Islet precursor cell (in vitro differentiated cells): Measurements from ENCODE around the gene CCDC136.

Source experiments
- DNase-seq: peaks from one replicate; pipeline ENCODE4 v3.0.0-alpha.2; 2018

The CCDC136 gene

DNA sequence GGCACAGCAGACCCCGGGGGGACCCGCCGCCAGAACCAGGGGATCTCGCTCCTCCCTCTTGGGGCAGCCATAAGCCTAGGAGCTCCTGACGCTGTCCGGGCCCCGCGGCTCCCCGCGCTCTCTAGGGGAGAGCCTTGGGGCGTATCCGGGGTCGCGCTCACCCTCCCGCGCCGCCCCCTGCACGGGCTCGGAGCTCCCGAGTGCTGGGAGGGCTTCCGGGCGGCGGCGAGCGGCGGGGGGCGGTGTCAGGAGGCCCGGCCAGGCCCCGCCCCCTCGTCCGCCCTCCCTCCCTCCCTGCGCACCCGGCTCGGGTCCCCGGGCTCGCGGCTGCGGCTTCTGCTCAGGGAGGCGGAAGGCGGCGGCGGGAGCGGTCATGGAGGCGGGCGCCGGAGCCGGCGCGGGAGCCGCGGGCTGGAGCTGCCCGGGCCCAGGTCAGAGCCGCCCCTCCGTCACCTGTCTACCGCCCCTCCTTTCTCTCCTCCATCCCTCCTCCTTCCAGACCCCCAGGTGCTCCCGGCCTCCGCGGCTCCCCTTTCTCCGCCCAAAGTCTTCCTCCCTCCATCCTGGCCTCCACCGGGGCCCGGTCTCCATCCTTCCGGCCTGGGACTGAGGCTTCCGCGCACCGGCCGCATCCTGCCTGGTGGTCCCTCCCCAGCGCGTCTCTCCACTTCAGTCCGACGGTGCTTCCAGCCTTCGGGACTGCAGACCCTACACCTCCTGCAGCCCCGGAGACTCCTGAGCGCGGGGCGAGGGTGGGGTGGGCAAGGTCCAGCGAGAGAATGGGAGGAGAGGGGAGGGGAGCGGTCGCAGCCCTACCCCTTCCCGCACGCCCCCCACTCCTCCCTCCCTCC lies at the start of gene CCDC136:
Gene CCDC136 (plus strand): TSS at position 848 of the 851 bp plus-strand sequence. CDS start 444 bp downstream, outside the sequence.
- DNase-seq = peak; percentile 87

DNA sequence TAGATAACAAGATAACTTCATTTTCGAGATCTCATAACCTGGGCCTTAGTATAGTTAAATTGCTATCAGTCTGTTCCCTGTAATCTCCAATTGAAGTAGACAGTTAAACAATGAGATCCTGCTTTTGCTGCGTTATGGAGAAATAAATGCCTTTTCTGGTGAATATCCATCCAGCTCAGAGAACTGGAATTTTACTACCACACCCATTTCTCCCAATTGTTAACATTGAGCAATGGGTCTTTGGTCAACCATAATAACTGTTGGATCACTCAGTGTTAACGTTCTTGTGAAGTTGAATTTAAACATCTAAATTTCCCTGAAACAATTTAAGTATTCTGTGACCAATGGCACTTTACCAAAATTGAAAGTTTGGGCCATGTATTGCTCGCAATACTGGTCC lies 49.6 kb upstream of the CCDC136 start:
- DNase-seq = no peak

DNA sequence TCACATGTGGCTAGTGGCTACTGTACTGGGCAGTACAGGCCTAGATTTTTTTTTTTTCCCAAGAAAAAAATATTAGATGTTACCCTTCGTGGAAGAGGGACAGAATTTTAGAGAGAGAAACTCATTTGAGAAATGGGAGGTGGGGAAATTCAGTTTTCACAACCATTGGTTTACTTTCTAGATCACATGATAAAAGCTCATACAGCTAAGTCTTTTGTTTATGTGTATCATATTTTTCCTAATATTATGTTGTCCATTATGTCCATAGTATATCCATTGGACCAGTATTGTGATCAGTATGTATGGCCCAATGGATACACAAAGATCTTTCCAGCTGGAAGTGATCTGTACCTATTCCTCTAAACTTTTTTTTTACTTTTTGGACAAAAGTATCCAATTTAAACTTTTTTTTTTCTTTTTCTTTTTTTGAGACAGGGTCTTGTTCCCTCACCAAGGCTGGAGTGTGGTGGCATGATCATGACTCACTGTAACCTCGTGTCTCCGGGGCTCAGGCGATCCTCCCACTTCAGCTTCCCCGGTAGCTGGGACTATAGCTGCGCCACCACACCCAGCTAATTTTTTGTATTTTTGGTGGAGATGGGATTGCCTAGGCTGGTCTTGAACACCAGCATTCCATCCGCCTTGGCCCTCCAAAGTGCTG lies 48.5 kb upstream of the CCDC136 start:
- DNase-seq = no peak

DNA sequence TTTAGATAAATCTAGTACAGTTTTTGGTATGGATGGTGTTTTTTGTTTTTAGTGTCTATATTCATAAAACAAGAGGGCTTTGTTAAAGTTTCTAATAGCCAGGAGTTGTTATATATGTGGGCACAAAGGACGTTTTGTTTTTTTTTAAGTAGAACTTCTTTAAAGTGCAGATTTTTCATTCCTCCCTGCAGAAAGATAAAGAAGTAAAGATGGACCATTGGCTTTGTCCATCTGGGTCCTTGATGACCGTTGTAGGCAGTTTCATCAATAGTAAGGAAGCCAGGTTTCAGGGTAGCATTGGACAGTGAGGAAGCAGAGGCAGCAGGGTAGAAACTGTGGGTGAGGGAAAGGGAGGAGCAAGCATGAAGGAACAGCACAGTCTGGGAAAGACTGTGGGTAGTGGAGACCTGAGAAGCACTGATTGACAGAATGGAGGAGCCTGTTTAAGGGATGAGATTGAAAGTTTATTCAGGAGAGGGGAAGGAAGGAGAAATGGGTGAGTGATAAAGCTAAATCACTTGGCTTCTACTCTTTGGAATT lies 47.3 kb upstream of the CCDC136 start:
- DNase-seq = no peak

DNA sequence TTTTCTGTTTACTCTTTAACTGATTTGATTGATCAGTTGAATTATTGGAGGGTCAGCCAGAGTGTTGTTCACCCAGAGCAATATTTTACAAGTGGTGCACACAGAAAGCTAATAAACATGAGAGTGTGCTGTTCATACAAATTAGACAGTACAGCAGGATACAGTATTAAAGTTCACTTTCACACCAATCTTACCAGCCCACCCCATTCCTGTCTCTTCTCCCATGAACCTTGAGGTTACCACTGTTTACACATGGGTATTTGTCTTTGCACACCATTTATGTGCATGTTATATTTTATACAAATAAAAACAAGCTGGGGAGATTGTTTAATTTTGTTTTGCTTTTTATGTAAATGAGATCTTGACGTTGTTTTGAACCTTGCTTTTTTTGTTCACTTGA lies 46.1 kb upstream of the CCDC136 start:
- DNase-seq = no peak

DNA sequence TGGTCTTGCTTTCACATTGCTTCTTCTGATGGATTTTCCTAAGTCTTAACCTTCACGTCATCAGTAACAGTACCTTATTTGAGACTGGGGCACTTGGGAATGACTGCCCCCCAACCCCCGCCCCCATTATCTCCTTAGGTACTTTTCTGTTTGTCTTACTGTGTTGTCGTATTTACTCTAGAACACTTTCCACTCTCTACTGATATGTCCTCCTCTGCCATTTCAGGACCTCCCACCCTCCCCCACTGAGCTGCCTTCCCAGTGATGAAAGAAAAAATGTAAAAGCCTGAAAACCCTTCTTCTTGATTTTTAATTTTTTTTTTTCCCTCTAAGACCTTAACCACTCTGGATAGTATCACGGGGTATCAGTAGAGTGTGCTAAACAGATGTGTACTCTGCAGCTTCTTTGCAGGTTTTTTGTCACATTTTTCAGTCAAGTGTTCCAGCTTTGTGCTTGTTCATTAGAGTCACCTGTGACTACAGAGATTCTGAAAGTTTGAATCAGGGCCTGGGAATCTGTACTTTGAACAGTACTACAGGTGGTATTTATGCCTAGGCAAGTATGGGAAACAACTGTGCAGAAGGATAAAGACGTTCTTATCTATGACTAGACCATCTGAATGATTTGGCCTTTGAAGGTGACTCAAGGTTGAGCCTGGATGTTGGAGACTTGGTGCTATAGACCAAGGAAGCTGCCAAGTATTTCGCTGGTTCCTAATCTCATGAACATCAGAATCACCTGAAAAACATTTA lies 44.3 kb upstream of the CCDC136 start:
- DNase-seq = no peak

DNA sequence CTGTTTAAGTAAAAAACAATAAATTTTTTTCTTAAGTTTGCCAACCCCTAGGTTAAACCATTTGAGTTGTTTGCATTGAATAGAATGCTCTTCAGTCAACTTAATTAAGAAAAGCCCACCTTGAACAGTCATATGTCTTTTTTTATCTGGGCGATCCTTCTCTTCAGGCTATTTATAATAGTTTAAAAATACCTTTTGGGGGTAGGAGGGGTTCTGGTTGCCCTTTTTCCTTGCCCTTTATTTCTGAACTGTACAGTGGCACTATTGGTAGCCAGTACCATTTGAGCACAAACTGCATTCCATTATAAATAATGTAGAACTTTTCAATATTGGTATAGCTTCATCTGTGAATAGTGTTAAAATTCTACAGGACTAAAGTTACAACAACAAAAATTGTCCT lies 39.5 kb upstream of the CCDC136 start:
- DNase-seq = no peak

DNA sequence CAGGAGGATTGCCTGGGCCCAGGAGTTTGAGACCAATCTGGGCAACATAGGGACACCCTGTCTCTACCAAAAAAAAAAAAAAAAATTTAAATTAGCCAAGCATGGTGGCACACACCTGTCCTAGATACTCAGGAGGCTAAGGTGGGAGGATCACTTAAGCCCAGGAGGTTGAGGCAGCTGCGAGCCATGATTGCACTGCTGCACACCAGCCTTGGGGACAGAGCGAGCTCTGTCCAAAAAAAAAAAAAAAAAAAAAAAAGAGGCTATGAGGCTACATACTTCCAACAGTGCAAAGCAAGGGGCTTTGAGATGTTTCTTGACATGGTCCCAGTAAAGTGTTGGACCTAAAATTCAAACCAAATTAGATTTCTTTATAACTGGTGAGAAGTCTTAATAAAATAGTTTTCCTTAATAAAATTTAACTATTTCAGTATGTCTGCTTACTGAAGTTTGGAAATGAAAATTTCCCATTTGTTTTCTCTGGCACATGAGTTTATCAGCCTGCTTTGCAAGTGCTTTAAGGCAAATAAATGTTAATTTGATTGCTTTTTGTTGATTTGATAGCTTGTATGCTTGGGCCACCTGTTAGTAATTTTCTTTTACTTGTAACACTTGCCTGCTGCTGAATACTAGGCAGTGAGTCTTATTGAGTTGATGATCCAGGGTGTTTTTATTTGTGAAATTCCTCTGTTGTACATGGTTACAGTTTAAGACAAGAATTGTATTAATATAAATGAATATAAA lies 36.5 kb upstream of the CCDC136 start:
- DNase-seq = no peak

DNA sequence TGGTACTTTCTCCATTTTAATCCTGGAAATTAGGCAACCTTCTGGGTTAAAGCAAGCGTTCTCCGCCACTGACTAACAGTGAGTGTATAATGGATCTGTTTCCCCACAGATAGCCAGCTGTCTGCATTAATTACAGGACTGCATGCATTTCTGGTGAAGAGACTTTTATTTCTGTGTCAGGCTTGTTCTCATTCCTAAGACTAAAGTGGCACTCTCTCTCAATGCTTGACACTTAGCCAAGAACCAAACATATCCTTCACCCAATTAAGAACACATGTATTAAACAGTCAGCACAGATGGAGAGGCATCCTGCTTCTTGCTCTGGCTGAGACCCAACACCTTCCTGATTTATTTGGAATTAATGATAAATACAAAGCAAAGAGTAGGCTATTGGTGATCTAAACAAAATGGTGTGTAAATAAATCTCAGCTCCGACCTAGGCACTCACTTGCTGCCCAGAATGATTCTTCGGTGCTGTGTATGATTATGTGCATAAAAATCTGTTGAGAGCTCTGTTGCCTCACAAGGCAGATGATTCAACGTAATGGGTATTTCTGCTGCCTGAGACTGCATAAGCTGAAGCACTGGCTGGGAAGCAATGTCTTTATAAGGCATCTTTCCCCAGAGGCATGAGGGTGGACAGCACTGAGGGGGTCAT lies 35.8 kb upstream of the CCDC136 start:
- no peak for DNase-seq

DNA sequence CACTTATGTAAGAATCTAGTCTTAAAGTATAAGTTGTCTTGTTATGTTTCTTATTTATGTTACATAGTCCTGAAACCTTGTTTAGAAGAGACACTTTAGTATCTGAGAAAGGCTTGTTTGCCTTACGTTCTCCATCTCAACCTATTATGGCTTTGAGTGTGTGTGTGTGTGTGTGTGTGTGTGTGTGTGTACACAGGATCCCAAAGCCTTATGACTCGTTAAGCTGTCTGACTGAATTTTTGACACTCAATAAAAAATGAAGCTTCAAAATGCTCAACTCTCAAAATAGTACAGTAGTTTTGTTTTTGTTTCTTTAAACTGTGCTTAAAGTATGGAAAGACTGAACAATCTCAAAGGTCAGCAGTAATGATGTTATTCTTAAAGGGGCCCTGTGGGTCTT lies 34.6 kb upstream of the CCDC136 start:
- DNase-seq = no peak

DNA sequence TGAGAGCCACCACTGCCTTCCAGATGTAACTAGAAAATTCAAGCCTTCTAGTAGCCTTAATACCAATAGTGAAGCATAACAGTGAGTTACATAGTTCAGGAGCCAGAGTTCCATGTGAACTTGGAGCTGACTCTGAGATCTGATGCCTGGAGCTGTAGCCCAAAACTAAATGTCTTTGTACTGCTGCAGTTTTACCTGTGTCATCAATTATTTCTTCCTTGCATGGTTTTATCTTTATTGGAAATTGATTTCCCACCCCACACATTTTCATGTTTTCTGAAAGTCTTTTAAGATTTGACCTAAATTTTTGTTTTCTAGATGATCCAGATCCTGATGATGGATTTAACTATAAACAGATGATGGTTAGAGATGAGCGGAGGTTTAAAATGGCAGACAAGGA lies 33.2 kb upstream of the CCDC136 start:
- DNase-seq = no peak

DNA sequence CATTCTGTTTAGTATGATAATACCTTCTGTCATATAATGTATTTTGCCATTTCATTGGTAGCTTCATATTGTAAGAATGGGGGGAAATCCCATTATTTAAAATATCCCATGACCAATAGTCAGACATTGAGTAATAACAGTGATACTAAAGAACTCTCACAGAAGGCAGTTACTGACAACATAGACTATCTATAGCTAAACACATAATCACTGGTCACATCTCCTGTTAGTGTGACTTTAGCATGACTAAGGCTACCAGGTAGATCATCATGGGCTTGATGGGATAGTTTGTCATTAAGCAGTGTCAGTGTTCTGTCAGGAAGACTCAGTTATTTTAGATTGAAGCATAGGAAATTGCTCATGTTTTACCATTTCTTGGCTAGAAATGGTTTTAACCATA lies 32.5 kb upstream of the CCDC136 start:
- DNase-seq = no peak

DNA sequence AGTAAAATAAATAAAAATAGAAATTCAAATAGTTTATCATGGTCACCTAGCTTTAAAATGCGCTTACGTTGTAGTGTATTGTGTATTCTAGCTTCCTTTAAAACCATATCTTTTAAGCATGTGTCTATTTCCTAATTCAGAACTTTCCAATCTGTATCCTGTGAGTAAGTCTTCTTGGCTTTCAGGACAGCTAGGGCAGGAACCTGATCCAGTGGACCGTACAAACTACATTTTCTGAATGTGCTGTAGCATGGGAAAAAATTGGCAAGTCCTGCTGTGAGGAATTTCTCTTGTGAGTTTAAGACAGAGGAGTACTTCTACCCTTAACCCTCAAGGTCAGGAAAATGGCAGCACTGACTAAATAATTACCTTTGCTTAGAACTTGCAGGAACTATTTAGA lies 28.2 kb upstream of the CCDC136 start:
- DNase-seq = no peak

DNA sequence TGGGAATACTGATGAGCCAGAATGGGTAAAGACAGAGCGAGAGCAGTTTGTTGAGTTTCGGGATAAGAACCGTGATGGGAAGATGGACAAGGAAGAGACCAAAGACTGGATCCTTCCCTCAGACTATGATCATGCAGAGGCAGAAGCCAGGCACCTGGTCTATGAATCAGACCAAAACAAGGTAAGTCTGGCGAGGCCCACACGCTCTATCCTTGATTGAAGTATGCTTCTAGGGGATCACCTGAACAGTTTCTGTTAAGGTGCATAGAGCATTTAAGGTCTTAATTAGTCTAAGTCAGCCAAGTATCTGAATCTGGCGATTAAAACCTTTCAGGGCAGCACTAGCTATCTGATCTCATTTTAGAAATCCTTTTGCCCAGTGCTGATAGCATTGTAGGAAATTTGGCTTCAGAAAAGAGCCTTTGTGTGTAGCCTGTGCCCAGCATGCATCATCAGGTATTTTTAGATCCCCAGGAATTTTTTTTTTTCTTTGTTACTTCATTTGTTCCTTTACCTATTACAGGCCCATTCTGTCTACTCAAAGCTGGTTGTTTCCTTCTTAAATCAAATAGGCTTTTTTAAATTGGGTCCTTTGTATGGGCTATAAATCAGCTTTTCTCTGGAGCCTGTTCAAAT lies 24.2 kb upstream of the CCDC136 start:
- DNase-seq = no peak

DNA sequence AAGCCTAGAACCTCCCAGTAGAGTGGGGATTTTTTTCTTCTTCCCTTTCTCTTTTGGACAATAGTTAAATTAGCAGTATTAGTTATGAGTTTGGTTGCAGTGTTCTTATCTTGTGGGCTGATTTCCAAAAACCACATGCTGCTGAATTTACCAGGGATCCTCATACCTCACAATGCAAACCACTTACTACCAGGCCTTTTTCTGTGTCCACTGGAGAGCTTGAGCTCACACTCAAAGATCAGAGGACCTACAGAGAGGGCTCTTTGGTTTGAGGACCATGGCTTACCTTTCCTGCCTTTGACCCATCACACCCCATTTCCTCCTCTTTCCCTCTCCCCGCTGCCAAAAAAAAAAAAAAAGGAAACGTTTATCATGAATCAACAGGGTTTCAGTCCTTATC lies 21.5 kb upstream of the CCDC136 start:
- DNase-seq = no peak

DNA sequence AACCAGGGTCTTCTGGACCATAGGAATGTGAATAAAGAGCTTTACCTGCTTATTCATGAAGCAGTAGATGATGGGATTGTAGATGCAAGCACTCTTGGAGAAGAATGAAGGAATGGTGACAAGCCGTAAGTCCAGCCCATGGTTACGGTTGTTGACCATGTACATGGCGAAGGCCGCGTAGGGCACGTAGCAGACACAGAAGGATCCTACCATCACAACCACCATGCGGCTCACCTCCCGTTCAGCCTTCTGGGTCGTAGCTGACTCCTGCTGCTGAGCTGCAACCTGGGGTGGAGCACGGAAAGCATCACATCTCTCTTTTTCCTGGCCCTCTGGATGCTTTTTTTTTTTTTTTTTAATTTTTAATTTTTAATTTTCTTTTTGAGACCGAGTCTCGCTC lies 18.2 kb upstream of the CCDC136 start:
- DNase-seq = no peak

DNA sequence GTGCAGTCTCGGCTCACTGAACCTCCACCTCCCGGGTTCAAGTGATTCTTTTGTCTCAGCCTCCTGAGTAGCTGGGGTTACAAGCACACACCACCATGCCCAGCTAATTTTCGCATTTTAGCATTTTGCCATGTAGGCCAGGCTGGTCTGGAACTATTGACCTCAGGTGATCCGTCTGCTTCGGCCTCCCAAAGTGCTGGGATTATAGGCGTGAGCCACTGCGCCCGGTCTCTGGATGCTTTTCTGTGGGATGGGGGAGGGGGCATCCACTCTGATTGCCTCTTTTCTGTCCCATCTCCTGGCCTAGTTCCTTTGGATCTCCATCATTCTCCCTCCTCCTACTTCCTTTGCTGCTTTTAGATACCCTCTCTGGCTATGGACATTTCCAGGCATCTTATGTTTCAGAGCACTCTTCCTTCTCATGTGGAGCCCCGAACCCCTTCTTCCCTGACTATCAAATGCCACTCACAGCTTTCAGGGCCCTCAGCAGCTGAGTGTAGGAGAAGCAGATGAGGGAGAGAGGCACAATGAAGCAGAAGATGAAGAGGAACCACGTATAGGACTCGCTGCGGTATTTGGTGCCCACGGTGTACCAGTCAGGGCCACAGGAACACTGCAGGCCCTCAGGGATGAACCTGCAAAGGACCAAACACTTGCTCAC lies 17.6 kb upstream of the CCDC136 start:
- DNase-seq = no peak

DNA sequence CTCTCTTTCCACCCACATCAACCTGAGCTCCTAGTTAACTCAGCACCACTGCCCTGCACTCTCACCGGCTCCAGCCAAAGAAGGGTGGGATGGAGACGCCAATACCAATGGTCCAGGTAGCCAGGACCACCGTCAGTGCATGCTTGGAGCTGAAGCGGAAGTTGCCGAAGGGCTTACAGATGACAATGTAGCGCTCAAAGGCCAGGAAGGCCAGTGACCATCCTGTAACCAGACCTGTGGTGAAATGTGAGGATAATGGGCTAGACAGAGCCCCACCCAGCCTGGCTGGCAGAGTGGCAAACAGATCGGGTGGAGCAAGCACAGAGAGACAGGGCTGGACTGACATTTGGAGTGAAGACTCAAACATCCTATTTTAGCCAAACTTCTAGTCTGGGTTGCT lies 16.8 kb upstream of the CCDC136 start:
- no peak for DNase-seq

DNA sequence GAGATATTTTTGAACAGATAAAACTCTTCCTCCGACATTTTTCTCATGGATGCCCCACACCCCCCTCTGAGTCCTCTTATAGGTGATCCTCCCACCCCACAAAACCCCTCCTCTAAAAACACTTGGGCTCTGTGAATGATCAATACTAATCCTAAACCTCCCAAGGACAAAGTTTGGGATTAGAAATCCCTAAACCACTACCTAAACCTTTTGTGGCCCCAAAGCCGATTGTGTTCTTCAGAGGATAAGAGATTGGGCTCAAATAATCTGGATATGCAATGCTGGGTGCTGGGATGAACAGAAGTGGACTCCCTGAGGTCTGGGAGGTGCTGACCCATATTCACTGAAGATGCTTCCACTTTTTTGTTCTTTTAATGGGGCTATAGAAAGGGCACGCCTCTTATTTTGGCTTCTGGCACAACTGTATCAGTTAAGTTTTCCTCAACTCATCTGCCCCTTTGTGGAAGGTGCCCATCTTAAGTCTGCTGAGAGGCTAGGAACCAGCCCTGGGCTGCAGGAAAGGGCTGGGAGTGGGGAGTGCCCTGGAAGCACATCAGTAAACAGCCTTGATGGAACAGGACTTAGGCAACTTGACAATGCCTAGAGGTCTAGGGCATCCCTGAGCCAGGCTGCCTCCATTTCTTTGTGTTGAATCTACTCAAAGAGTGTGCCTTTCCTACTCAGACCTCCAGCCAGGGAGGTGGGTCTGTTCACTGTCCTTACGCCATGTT lies 15.9 kb upstream of the CCDC136 start, which contains the start of gene OPN1SW:
Gene OPN1SW (minus strand): TSS at position 51 of the 731 bp plus-strand sequence. CDS start 13 bp downstream, at position 38.
- no peak for DNase-seq
